Testis (tissue), 3 donors: ENCODE results near the gene C2orf81. TPM values are rescaled to one million over a fixed set of nuclear protein-coding genes. Genes with fewer than 3 reads are reported as not detected.
A peak's percentile ranks its signal among the peaks of the same experiment; 100 is the strongest.

ENCODE experiments used
- DNase-seq: peaks from one replicate; pipeline ENCODE4 v3.0.0-alpha.2; 2019
- H3K27ac ChIP-seq, 2 donors: fragments of 200-600 bp; sonication (generic); one replicate each; pipeline ENCODE4 v1.5.1; 2019
- H3K27me3 ChIP-seq: fragments of 200-600 bp; sonication (generic); one replicate; pipeline ENCODE4 v1.5.1; 2019
- H3K36me3 ChIP-seq: fragments of 200-600 bp; sonication (generic); one replicate; pipeline ENCODE4 v1.5.1; 2017; ENCODE audit warnings: low read depth; ENCODE audit errors: missing control alignments
- H3K4me1 ChIP-seq: fragments of 200-600 bp; sonication (generic); one replicate; pipeline ENCODE4 v1.5.1; 2019
- H3K4me3 ChIP-seq, 2 donors: fragments of 200-600 bp; sonication (generic); one replicate each; pipeline ENCODE4 v1.5.1; 2017 to 2019
- H3K9me3 ChIP-seq: fragments of 200-600 bp; sonication (generic); one replicate; pipeline ENCODE4 v1.5.1; 2017
- POLR2A ChIP-seq: fragments of 450-650 bp; IDR thresholded peaks from one replicate; pipeline ENCODE4 v1.6.1; 2017; ENCODE audit warnings: antibody characterized with exemption, mild to moderate bottlenecking, moderate library complexity
- WGBS, 2 donors: methylation state at CpG; one replicate each; pipeline ENCODE4 v1.1.5; 2018; 5-methylcytosine and 5-hydroxymethylcytosine counted together
- intact Hi-C: fragments of 100-400 bp; cut with DNase I; formaldehyde crosslinking; loops from one replicate; pipeline ENCODE4 v1.15.1; 2023; ENCODE audit warnings: low total_unique reads
- polyA plus RNA-seq: library from polyadenylated mRNA; stranded (reverse); fragments of 350-450 nt; fragmentation: Illumina TruSeq; extraction: RNeasy Lipid Tissue Mini Kit (QIAGEN cat#74804); gene quantifications from one replicate; pipeline ENCODE4 v1.2.3, GENCODE V29; 2014; ENCODE audit warnings: low read depth, low replicate concordance; ENCODE audit not compliant: insufficient read depth
- total RNA-seq, 2 donors: library from RNA; depleted of rRNA; stranded (reverse); fragments of >200 nt; gene quantifications; one replicate each; pipeline ENCODE4 v1.2.3, GENCODE V29; 2016
- TF ChIP-seq, protein P1 (sequence below), 3 experiments: fragments of 450-650 bp in 2 of 3; fragments of 200-600 bp in 1 of 3; sonication (generic) in 1 of 3; IDR thresholded peaks; one replicate each; pipeline ENCODE4 v1.5.1; 2016 to 2019; ENCODE audit warnings: antibody characterized with exemption in 3 of 3, mild to moderate bottlenecking in 2 of 3, moderate library complexity in 1 of 3

C2orf81 gene
- total and polyA plus RNA-seq, 3 donors from 2014 or later = 10.4 to 23.1 (median 15.7) TPM

DNA sequence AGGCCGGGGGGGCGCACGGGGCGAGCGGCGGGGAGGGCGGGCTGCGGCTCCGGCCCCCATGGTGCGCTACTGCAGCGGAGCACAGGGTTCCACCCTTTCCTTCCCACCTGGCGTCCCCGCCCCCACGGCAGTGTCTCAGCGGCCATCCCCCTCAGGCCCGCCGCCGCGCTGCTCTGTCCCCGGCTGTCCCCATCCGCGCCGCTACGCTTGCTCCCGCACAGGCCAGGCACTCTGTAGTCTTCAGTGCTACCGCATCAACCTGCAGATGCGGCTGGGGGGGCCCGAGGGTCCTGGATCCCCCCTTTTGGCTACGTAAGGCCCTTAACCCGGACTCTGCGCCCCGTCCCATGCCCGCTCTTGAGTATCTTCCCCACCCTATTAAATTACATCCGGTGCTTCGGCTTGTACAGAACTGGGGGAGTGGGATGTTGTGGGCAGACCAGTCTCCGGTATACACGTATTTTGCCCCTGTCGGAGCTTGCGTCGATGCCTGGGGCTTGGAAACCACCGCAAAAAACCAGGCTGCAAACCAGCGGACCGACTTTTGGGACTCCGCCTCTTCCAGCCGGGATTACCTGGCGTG is 36.2 kb upstream of the C2orf81 start:
- WGBS, 2 donors = 0 to 1% methylated on average over 27 to 41 of the region's 46 CpGs

DNA sequence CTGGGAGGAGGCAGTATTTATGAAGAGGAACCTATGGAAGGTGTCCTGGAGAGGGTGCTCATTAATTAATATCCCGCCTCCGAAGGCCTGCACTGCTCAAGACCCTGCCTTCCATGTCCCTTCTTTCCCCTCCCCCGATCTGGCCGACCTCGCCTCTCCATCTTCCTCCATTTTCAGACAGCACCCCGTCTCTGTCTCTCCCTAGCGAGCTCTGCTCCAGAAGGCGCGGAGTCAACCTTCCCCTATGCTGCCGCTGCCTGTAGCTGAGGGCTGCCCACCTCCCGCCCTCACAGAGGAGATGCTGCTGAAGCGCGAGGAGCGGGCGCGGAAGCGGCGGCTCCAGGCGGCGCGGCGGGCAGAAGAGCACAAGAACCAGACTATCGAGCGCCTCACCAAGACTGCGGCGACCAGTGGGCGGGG is 35.7 kb upstream of the C2orf81 start:
- Histone ChIP-seq H3K36me3 (no peaks in the 10 kb centered on the region), H3K4me3 (peak overlapping the region; percentile 68 to 75), H3K9me3 (no peaks in the 10 kb centered on the region), H3K4me1 (peaks cover 24% of the 10 kb centered on the region), H3K27me3 (no peaks in the 10 kb centered on the region), H3K27ac (peak overlapping the region; percentile 93 to 99)
- TF ChIP-seq, protein P1, sequence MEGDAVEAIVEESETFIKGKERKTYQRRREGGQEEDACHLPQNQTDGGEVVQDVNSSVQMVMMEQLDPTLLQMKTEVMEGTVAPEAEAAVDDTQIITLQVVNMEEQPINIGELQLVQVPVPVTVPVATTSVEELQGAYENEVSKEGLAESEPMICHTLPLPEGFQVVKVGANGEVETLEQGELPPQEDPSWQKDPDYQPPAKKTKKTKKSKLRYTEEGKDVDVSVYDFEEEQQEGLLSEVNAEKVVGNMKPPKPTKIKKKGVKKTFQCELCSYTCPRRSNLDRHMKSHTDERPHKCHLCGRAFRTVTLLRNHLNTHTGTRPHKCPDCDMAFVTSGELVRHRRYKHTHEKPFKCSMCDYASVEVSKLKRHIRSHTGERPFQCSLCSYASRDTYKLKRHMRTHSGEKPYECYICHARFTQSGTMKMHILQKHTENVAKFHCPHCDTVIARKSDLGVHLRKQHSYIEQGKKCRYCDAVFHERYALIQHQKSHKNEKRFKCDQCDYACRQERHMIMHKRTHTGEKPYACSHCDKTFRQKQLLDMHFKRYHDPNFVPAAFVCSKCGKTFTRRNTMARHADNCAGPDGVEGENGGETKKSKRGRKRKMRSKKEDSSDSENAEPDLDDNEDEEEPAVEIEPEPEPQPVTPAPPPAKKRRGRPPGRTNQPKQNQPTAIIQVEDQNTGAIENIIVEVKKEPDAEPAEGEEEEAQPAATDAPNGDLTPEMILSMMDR (IDR thresholded peaks at IDR 0.05) = no peak
- no peak for TF ChIP-seq POLR2A
- intact Hi-C loops = no loop called here
- DNase-seq = peak; percentile 32
- 0 to 1% methylated on average over 25 to 27 of the region's 27 CpGs for WGBS, 2 donors

More for the DNA sequence above, 36.2 kb upstream of the C2orf81 start:
- H3K9me3 ChIP-seq = no peaks in the 10 kb centered on the region
- H3K27me3 ChIP-seq = no peaks in the 10 kb centered on the region
- H3K4me3 ChIP-seq = peak overlapping the region; percentile 68 to 75
- peaks cover 24% of the 10 kb centered on the region for H3K4me1 ChIP-seq
- H3K36me3 ChIP-seq = no peaks in the 10 kb centered on the region
- intact Hi-C loops = no loop called here
- DNase-seq = peak; percentile 76
- peak; percentile 85 for TF ChIP-seq POLR2A
- TF ChIP-seq, protein P1 (IDR thresholded peaks at IDR 0.05) = no peak
- H3K27ac ChIP-seq = peak overlapping the region; percentile 93 to 99

DNA sequence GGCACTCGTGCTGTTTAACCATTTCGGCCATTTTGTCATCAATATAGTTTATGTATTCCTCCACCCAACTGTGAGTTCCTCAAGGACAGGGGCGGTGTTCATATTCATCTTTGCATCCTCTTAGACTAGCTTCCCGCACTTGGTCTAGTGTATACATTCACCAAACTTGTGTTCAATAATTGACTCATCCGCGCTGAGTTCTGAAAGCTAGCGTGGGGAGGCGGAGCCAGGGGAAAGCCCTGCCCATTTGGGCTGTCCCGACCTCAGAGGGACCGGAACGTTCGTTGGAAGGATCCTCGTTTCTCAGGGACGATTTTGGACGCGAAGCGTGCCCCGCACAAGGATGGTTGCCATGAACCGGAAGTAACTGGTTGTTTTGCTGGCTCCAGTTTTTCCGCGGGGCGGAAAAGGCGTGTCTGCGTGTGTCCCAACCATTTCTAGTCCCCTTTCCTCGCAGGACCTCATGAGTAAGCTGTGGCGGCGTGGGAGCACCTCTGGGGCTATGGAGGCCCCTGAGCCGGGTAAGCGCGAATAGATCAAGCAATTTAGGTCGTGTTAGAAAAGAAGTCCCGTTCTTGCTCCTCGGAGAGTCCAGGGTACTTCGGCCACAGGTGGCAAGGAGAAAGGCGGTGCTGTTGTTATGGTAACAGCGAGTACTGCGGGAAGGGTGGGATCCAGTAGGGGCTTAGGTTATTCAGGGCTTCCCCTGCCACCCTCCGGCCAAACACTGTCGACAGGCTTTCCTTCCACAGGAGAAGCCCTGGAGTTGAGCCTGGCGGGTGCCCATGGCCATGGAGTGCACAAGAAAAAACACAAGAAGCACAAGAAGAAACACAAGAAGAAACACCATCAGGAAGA is 33.5 kb upstream of the C2orf81 start, which contains the start of gene INO80B:
Gene INO80B, plus strand, starts transcription at position 434 of the 858 bp plus-strand sequence. Its CDS starts 30 bp downstream, at position 464.
- Histone ChIP-seq H3K4me1 (peaks cover 24% of the 10 kb centered on the region), H3K9me3 (no peaks in the 10 kb centered on the region), H3K27me3 (no peaks in the 10 kb centered on the region), H3K36me3 (no peaks in the 10 kb centered on the region), H3K4me3 (peak within 1 kb of the TSS; percentile 58 to 72), H3K27ac (peak within 1 kb of the TSS in 1 of 2 donors; percentile 54)
- peak; percentile 97 for DNase-seq
- intact Hi-C loops = no loop called here
- no peak for TF ChIP-seq POLR2A
- TF ChIP-seq, protein P1 (IDR thresholded peaks at IDR 0.05) = peak in 1 of 3 experiments; percentile 3
- 0 to 1% methylated on average over 26 to 40 of the region's 40 CpGs for WGBS, 2 donors

DNA sequence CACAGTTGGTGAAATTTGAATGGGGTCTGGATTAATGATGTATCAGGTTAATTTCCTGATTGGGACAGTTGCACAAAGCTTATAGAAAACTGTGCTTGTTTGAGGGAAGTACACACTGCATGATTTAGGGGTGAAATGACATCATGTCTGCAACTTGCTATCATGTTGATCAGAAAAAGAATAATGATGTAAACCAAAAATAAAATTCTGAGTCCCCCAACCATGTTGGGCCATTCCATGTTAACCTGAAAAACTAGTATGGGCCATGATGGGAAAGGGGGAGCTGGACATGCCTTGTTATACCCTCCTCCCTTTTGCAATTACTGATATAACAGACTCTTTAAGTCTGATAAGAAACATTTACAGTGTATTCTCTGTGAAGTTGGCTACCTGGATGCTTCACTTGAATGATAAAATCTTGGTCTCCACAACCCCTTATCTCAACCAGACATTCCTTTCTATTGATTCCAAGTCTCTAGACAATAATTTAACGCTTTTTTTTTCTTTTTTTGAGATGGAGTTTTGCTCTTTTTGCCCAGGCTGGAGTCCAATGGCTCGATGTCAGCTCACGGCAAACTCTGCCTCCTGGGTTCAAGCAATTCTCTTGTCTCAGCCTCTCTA is 29.3 kb upstream of the C2orf81 start:
- WGBS, 2 donors = 72 to 85% methylated on average over 3 of the region's 3 CpGs
- H3K4me1 ChIP-seq = peaks cover 6% of the 10 kb centered on the region
- no peaks in the 10 kb centered on the region for H3K9me3 ChIP-seq
- no peaks in the 10 kb centered on the region for H3K27me3 ChIP-seq
- DNase-seq = no peak
- intact Hi-C loops = no loop called here
- H3K36me3 ChIP-seq = no peaks in the 10 kb centered on the region
- TF ChIP-seq, protein P1 (IDR thresholded peaks at IDR 0.05) = no peak
- TF ChIP-seq POLR2A = no peak
- no peak overlapping the region for H3K4me3 ChIP-seq
- H3K27ac ChIP-seq = no peak overlapping the region
